Peyer's patch (tissue), 4 donors: Measurements from ENCODE around the gene MGST2.

ENCODE experiments used
- POLR2A ChIP-seq, 2 donors: fragments of 450-650 bp; IDR thresholded peaks; one replicate each; pipeline ENCODE4 v1.5.1; 2017; ENCODE audit warnings: antibody characterized with exemption in 2 of 2, mild to moderate bottlenecking in 2 of 2, moderate library complexity in 2 of 2
- TF ChIP-seq, protein P1 (sequence below), 6 experiments: fragments of 450-650 bp in 4 of 6; fragments of 200-600 bp in 2 of 6; sonication (generic) in 1 of 6; IDR thresholded peaks; one replicate each; pipeline ENCODE4 v1.5.1; 2017 to 2019; ENCODE audit warnings: antibody characterized with exemption in 6 of 6, mild to moderate bottlenecking in 3 of 6, moderate library complexity in 1 of 6

DNA sequence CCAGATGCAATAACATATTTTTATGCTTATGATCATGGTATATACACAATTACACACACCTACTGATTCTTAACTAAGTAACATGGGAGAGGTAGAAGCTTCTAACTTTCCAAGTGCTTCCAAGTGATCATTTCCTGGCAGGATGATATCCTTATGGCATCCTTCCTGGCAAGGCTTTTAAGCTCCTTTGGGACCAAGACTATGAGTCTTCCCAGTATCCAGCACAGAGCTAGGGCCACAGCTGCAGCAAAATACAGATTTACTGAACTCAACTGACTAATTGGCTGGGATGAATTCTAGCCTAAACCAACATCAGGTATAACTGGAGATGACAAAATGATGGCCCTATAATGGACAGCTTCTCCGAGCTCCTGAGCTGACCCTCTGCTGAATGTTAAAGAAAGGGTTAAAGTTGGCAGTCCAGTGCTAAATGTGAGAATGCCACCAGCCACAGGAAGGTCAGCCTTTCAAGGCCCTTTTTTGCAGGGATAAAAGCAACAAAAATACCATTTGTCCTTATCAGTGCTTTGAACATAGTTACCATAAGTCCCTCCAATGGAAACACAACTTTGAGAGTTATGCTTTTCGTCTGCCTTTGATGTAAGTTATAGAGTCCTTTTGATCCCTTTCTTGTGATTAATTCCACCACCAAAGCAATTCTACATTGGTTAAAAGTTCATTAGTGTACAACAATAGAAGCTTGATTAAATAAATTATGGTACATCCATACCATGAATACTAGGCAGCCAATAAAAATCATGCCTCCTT lies 73.4 kb downstream of the MGST2 start:
- TF ChIP-seq, protein P1, sequence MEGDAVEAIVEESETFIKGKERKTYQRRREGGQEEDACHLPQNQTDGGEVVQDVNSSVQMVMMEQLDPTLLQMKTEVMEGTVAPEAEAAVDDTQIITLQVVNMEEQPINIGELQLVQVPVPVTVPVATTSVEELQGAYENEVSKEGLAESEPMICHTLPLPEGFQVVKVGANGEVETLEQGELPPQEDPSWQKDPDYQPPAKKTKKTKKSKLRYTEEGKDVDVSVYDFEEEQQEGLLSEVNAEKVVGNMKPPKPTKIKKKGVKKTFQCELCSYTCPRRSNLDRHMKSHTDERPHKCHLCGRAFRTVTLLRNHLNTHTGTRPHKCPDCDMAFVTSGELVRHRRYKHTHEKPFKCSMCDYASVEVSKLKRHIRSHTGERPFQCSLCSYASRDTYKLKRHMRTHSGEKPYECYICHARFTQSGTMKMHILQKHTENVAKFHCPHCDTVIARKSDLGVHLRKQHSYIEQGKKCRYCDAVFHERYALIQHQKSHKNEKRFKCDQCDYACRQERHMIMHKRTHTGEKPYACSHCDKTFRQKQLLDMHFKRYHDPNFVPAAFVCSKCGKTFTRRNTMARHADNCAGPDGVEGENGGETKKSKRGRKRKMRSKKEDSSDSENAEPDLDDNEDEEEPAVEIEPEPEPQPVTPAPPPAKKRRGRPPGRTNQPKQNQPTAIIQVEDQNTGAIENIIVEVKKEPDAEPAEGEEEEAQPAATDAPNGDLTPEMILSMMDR (IDR thresholded peaks at IDR 0.05): no peak
- no peak for TF ChIP-seq POLR2A (IDR thresholded peaks at IDR 0.05)
